ENCODE data around the gene MTRR. TPM values are rescaled to one million over a fixed set of nuclear protein-coding genes. Genes with fewer than 3 reads are reported as not detected.
A peak's percentile ranks its signal among the peaks of the same experiment; 100 is the strongest.

The MTRR gene
- total and polyA plus RNA-seq, 9 of the 15 experiments (the other 6 are each of a cell fraction or from before 2014, with no cell fraction given), result 39.3 to 84.6 (median 66.2) TPM

- peaks cover 44% of the 10 kb centered on the region for H3K79me2 ChIP-seq (ENCODE audit: control insufficient read depth, insufficient read depth, low read length)
- H4K20me1 ChIP-seq (replicated peaks; ENCODE audit: control insufficient read depth, insufficient read depth, low read length), result peaks cover 2% of the 10 kb centered on the region
- peaks cover 3% of the 10 kb centered on the region for H3K9me1 ChIP-seq (ENCODE audit: control insufficient read depth, insufficient read depth, low read length)
- FAIRE-seq, result no peak
- H3K36me3 ChIP-seq (ENCODE audit: control insufficient read depth, insufficient read depth, low read length), result peaks cover 99% of the 10 kb centered on the region
- H3K9ac ChIP-seq (ENCODE audit: insufficient read depth in 1 of 2, low read depth in 2 of 2, low read length in 2 of 2), result no peak overlapping the region
- no peak overlapping the region for H2AFZ ChIP-seq (ENCODE audit: low read depth, low read length)
- H3K27ac ChIP-seq (ENCODE audit: extremely low read depth, low read depth, low read length), result no peak overlapping the region
- ChIA-PET POLR2A (interaction anchor here (1.4 kb wide), 1 partner anchor 9 kb away, joined by 6 read pairs; no protein-coding TSS in a partner anchor), CTCF (ENCODE audit: low intra/inter-chr PET ratio) (no interaction called here)
- no peak overlapping the region for H3K4me3 ChIP-seq
- in situ Hi-C loops (cut with MboI) (no loop called here), intact Hi-C loops (cut with micrococcal nuclease) (no loop called here)
- TF ChIP-seq RAD21 (CRISPR knock-in tag; conservative IDR thresholded peaks at IDR 0.05 in 1 of 2, IDR thresholded peaks at IDR 0.05 in 1 of 2), result no peak
- no peak for TF ChIP-seq GTF2B (IDR thresholded peaks at IDR 0.05; ENCODE audit: extremely low read depth, insufficient read length)
- TF ChIP-seq ZNF232 (CRISPR knock-in tag; IDR thresholded peaks at IDR 0.05), result no peak
- peak; percentile 56 for TF ChIP-seq NFIC (IDR thresholded peaks at IDR 0.05)
- no peak for TF ChIP-seq ETV6 (IDR thresholded peaks at IDR 0.05; ENCODE audit: borderline replicate concordance in 1 of 2, low read depth in 2 of 2, low read length in 1 of 2)
- no peak for TF ChIP-seq ETV6 (CRISPR knock-in tag; IDR thresholded peaks at IDR 0.05; ENCODE audit: borderline replicate concordance)
- no peak overlapping the region for H3K4me2 ChIP-seq (ENCODE audit: insufficient read depth, low read length)
- H3K9me3 ChIP-seq (replicated peaks; ENCODE audit: control insufficient read depth, insufficient read depth, low read depth, low read length), result no peaks in the 10 kb centered on the region
- BruUV-seq (replicated peaks), result no TSS peak
- no peak for ATAC-seq
- H3K27me3 ChIP-seq (ENCODE audit: control insufficient read depth in 2 of 2, insufficient read depth in 2 of 2, low read length in 2 of 2), result no peaks in the 10 kb centered on the region
- H3K4me1 ChIP-seq (replicated peaks in 1 of 2; ENCODE audit: control insufficient read depth in 2 of 2, insufficient read depth in 2 of 2, low read length in 2 of 2), result no peaks in the 10 kb centered on the region
- peak in 1 of 4 experiments; percentile 23 for DNase-seq (ENCODE audit: extremely low read depth in 1 of 4, low spot score in 3 of 4)
- 66% methylated on average over 9 of the region's 9 CpGs for WGBS (ENCODE audit: insufficient coverage, low coverage, missing lambda C conversion rate)
These were observed 8.9 kb downstream of the MTRR start for GRCh38 chr5:7877851-7878250.

Data from K562 (cell line).